PC-3 (cell line): Measurements from ENCODE around the gene NEK1. TPM values are rescaled to one million over a fixed set of nuclear protein-coding genes. Genes with fewer than 3 reads are reported as not detected.
A peak's percentile ranks its signal among the peaks of the same experiment; 100 is the strongest.

ENCODE experiments used
- ATAC-seq: fragments of 200-7000 bp; cut with Tn5 transposase; 2 replicates; pipeline ENCODE4 v1.9.1; 2020; ENCODE audit warnings: mild to moderate bottlenecking, moderate library complexity
- BruUV-seq: library from RNA; stranded (reverse); fragments of 400-500 nt; replicated peaks from 2 replicates; lab custom pipeline; 2021; lab: Mats Ljungman, UMichigan
- CTCF ChIA-PET: fragments of 300-600 bp; sonication (Branson Sonifier 250); formaldehyde crosslinking; loops from one replicate; lab custom pipeline; 2022; ENCODE audit warnings: antibody characterized with exemption; lab: Charles Lee
- POLR2A ChIA-PET: fragments of 300-600 bp; sonication (Branson Sonifier 250); formaldehyde crosslinking; loops from one replicate; lab custom pipeline; 2022; ENCODE audit warnings: antibody characterized with exemption; ENCODE audit not compliant: unreplicated experiment; lab: Charles Lee
- DNase-seq: peaks from one replicate; pipeline ENCODE4 v3.0.0-alpha.2; 2015
- H2AFZ ChIP-seq: fragments of 300-600 bp; sonication (generic); 2 replicates; pipeline ENCODE4 v1.6.0; 2016; ENCODE audit warnings: antibody characterized with exemption, low read length
- H3F3A ChIP-seq: fragments of 300-600 bp; sonication (generic); one replicate; pipeline ENCODE4 v1.6.0; 2017; ENCODE audit warnings: antibody characterized with exemption, low read length, control low read depth, mild to moderate bottlenecking; ENCODE audit not compliant: unreplicated experiment
- H3K27ac ChIP-seq: fragments of 300-600 bp; sonication (generic); 2 replicates; pipeline ENCODE4 v1.5.1; 2016; ENCODE audit warnings: mild to moderate bottlenecking, low read length
- H3K27me3 ChIP-seq: fragments of 300-600 bp; sonication (generic); 2 replicates; pipeline ENCODE4 v1.6.1; 2016; ENCODE audit warnings: low read length, mixed read lengths
- H3K36me3 ChIP-seq: fragments of 300-600 bp; sonication (generic); 2 replicates; pipeline ENCODE4 v1.6.1; 2016; ENCODE audit warnings: low read depth, mixed run types, low read length, mixed read lengths
- H3K4me1 ChIP-seq: fragments of 300-600 bp; sonication (generic); 2 replicates; pipeline ENCODE4 v1.5.1; 2016; ENCODE audit warnings: low read length; ENCODE audit not compliant: insufficient read depth
- H3K4me2 ChIP-seq: fragments of 300-600 bp; sonication (generic); 2 replicates; pipeline ENCODE4 v1.6.0; 2016; ENCODE audit warnings: low read length
- H3K4me3 ChIP-seq: fragments of 300-600 bp; sonication (generic); 2 replicates; pipeline ENCODE4 v1.5.1; 2016; ENCODE audit warnings: mild to moderate bottlenecking, low read length, mixed read lengths
- H3K79me2 ChIP-seq: fragments of 300-600 bp; sonication (generic); 2 replicates; pipeline ENCODE4 v1.6.1; 2017; ENCODE audit warnings: low read length, mixed read lengths
- H3K9ac ChIP-seq: fragments of 300-600 bp; sonication (generic); 2 replicates; pipeline ENCODE4 v1.6.0; 2016; ENCODE audit warnings: mild to moderate bottlenecking, low read length
- H3K9me2 ChIP-seq: fragments of 300-600 bp; sonication (generic); replicated peaks from 2 replicates; pipeline ENCODE4 v1.6.1; 2016; ENCODE audit warnings: mixed run types, low read length, mixed read lengths
- H3K9me3 ChIP-seq: fragments of 300-600 bp; sonication (generic); 2 replicates; pipeline ENCODE4 v1.6.1; 2016; ENCODE audit warnings: low read length, mixed read lengths
- H4K20me1 ChIP-seq: fragments of 300-600 bp; sonication (generic); 2 replicates; pipeline ENCODE4 v1.6.1; 2016; ENCODE audit warnings: low read length, mixed read lengths
- EZH2 ChIP-seq: fragments of 300-600 bp; sonication (generic); IDR thresholded peaks from one replicate; pipeline ENCODE4 v1.6.1; 2017; ENCODE audit warnings: antibody characterized with exemption, mild to moderate bottlenecking, low read length; ENCODE audit not compliant: unreplicated experiment
- EZH2phosphoT487 ChIP-seq: fragments of 300-600 bp; sonication (generic); IDR thresholded peaks from 2 replicates; pipeline ENCODE4 v1.6.1; 2018; ENCODE audit warnings: mild to moderate bottlenecking, antibody characterized with exemption, low read length, borderline replicate concordance
- intact Hi-C: fragments of 100-400 bp; cut with micrococcal nuclease; formaldehyde crosslinking; loops from 2 replicates; pipeline ENCODE4 v1.9.0; 2023
- total RNA-seq: library from RNA; depleted of rRNA; stranded (reverse); fragments of >200 nt; gene quantifications from 2 replicates; pipeline ENCODE4 v1.2.3, GENCODE V29; 2014
- TF ChIP-seq, protein P1 (sequence below): fragments of 300-600 bp; sonication (generic); conservative IDR thresholded peaks from 2 replicates; pipeline ENCODE4 v1.5.1; 2017; ENCODE audit warnings: antibody characterized with exemption, low read depth, mild to moderate bottlenecking, low read length

NEK1 gene
- total RNA-seq, 1 experiment from 2014 or later, result 4.3 TPM

DNA sequence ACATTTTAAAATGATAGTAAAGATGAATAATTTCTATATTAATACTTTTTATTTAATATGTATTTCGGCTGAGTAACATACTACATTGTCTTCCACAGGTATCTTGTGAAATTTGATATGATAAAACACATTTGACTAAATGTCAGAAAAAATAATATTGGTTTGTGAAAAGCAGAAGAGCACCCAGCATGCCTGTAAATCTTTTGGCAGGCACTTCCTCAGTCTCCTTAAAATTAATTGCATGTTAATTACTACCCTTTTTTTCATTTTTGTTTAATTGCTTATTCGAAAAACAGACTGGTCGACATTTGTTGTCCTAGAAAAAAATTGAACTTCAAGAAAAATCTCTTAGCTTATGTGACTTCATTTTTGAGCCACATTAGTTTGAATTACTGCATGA, 48.5 kb upstream of the NEK1 start:
- ChIA-PET CTCF (no interaction called here), POLR2A (no interaction called here)
- Histone ChIP-seq H3K36me3 (no peaks in the 10 kb centered on the region), H3K79me2 (peaks cover 28% of the 10 kb centered on the region), H3K4me1 (peaks cover 42% of the 10 kb centered on the region), H3K4me3 (peak overlapping the region; percentile 74), H3K9me3 (no peaks in the 10 kb centered on the region), H3K27me3 (no peaks in the 10 kb centered on the region), H3K4me2 (peak overlapping the region; percentile 98), H3K9me2 (no peaks in the 10 kb centered on the region), H3K27ac (peak overlapping the region; percentile 98), H4K20me1 (no peaks in the 10 kb centered on the region), H2AFZ (no peak overlapping the region), H3F3A (no peaks in the 10 kb centered on the region), H3K9ac (peak overlapping the region; percentile 91)
- intact Hi-C loops, result loop anchor here (1.0 to 5.0 kb wide), 3 partner anchors 41 to 61 kb away; partner anchors contain the start of gene CLCN3
- DNase-seq, result no peak
- TF ChIP-seq EZH2 (no peak), EZH2phosphoT487 (no peak)
- TF ChIP-seq, protein P1, sequence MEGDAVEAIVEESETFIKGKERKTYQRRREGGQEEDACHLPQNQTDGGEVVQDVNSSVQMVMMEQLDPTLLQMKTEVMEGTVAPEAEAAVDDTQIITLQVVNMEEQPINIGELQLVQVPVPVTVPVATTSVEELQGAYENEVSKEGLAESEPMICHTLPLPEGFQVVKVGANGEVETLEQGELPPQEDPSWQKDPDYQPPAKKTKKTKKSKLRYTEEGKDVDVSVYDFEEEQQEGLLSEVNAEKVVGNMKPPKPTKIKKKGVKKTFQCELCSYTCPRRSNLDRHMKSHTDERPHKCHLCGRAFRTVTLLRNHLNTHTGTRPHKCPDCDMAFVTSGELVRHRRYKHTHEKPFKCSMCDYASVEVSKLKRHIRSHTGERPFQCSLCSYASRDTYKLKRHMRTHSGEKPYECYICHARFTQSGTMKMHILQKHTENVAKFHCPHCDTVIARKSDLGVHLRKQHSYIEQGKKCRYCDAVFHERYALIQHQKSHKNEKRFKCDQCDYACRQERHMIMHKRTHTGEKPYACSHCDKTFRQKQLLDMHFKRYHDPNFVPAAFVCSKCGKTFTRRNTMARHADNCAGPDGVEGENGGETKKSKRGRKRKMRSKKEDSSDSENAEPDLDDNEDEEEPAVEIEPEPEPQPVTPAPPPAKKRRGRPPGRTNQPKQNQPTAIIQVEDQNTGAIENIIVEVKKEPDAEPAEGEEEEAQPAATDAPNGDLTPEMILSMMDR, result no peak
- no TSS peak for BruUV-seq
- no peak for ATAC-seq

DNA sequence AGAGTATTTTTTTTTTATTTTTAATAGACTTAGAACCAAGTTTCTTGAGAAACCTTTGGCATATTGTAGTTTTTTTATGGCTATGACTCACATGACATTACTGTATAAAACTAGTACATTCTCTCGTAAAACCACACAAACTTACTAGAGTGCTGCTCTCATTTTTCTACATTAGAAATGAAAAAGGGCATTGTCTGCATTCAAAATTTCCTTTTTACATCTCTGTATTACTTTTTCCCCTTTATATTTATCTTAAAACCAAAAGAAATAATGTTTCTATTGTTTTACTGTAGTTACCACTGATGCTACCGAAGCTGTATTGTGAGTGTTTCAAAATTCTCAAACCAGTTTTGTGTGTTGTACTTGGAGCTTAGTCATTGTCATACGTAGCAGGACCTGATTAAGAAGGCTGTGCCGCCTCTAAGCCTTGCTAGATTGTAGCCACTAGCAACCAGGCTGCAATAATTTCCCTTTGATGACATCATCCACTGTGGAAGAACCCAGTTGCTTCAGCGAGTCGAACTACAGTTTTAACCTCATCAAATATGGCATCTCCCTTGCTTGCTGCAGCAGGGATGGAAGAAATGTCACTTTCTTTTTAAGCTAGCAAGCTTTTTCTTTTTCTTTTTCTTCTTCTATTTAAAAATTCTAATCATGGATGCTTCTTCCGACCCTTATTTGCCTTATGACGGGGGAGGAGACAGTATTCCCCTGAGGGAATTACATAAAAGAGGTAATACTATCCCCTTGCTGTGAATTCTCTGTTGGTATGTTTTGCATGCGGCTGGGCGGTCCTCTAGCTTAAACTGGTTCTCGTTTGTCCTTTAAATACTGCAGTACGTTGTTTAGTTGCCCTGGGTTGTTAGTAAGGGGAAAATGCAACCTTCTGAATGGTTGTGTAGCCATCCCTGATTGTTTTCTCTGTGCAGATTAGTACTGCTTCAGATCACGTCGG, 47.6 kb upstream of the NEK1 start:
- peak overlapping the region; percentile 98 for H3K4me2 ChIP-seq
- H3K36me3 ChIP-seq, result no peaks in the 10 kb centered on the region
- H3K9ac ChIP-seq, result peak overlapping the region; percentile 91
- H3K9me3 ChIP-seq, result no peaks in the 10 kb centered on the region
- peak overlapping the region; percentile 98 for H3K27ac ChIP-seq
- ChIA-PET CTCF (interaction anchor here (0.7 kb wide), 1 partner anchor 40 kb away, joined by 3 read pairs; no protein-coding TSS in a partner anchor), POLR2A (interaction anchor here (0.7 kb wide), 1 partner anchor 17 kb away, joined by 4 read pairs; no protein-coding TSS in a partner anchor)
- H3K4me3 ChIP-seq, result peak overlapping the region; percentile 74
- no peaks in the 10 kb centered on the region for H3F3A ChIP-seq
- H3K9me2 ChIP-seq, result no peaks in the 10 kb centered on the region
- TF ChIP-seq, protein P1, result no peak
- no peak for TF ChIP-seq EZH2
- no peak for TF ChIP-seq EZH2phosphoT487
- DNase-seq (peak; percentile 96), ATAC-seq (peak; percentile 88)
- H2AFZ ChIP-seq, result peak overlapping the region; percentile 70
- H3K4me1 ChIP-seq, result peaks cover 42% of the 10 kb centered on the region
- H4K20me1 ChIP-seq, result no peaks in the 10 kb centered on the region
- TSS peak; percentile 71 for BruUV-seq
- H3K79me2 ChIP-seq, result peaks cover 33% of the 10 kb centered on the region
- no peaks in the 10 kb centered on the region for H3K27me3 ChIP-seq
- intact Hi-C loops, result loop anchor here (1.0 to 5.0 kb wide), 5 partner anchors 20 to 62 kb away; partner anchors contain the start of gene CLCN3
